Mammary epithelial cell (primary cell): ENCODE data around the gene EPC1.
"Not testable (repeated sequence)": the region's sequence is repeated elsewhere in the genome, so short reads cannot be mapped to it uniquely, and the experiment has no call there.

ENCODE experiments used
- CTCF ChIP-seq, 2 donors: IDR thresholded peaks in 1 of 2; conservative IDR thresholded peaks in 1 of 2; 2 replicates each; pipeline ENCODE4 v1.5.1; 2011 to 2012; ENCODE audit warnings: inconsistent platforms in 2 of 2, low read length in 2 of 2, mild to moderate bottlenecking in 2 of 2, control low read depth in 1 of 2, low read depth in 1 of 2; ENCODE audit not compliant: insufficient read depth in 1 of 2; ENCODE audit errors: extremely low read depth in 1 of 2
- EZH2 ChIP-seq: IDR thresholded peaks from 2 replicates; pipeline ENCODE4 v1.6.1; 2012; ENCODE audit warnings: low read length, inconsistent platforms, borderline replicate concordance

- TF ChIP-seq EZH2; CTCF (conservative IDR thresholded peaks at IDR 0.05 in 1 of 2, IDR thresholded peaks at IDR 0.05 in 1 of 2; ENCODE audit: extremely low read depth in 1 of 2, insufficient read depth in 1 of 2, low read depth in 1 of 2, low read length in 2 of 2): not testable (repeated sequence)
These were observed 113.6 kb downstream of the EPC1 start for GRCh38 chr10:32233375-32233774.
